ENCODE data around the gene MTHFD1L.
"Not testable (repeated sequence)": the region's sequence is repeated elsewhere in the genome, so short reads cannot be mapped to it uniquely, and the experiment has no call there.

Gene MTHFD1L

DNA sequence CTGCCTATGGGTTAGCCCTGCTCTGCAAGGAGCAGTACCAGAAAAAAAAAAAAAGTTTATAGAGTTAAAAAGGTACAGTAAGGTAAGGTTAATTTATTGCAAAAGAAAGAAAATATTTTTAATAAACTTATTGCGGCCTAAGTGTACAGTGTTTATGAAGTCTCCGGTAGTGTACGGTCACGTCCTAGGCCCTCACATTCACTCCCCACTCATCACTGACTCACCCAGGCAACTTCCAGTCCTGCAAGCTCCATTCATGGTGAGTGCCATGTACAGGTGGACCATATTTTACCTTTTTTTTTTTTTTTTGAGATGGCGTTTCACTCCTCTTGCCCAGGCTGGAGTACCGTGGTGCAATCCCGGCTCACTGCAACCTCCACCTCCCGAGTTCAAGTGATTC is 258.1 kb downstream of the MTHFD1L start:
- not testable (repeated sequence) for DNase-seq (ENCODE audit: low read depth, low spot score)

DNA sequence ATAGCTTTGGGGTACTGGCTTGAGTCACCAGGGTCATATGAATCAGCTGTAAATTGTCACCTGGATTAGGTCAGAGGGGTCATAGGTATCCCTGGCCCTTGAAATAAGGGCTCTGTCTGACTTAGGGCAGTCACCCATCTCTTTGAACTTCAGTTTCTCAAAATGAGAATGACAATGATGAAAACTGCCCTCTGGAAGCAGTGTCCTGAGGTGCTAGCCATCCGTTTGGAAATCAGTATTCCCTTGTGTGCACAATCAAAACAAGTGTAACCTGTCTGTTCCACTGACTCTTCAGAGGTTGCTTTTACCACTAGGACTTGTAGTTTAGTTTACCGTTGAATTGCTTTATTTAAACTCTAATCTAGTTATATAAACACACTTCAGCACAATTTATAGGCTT is 259.7 kb downstream of the MTHFD1L start:
- DNase-seq (ENCODE audit: low read depth, low spot score): not testable (repeated sequence)

DNA sequence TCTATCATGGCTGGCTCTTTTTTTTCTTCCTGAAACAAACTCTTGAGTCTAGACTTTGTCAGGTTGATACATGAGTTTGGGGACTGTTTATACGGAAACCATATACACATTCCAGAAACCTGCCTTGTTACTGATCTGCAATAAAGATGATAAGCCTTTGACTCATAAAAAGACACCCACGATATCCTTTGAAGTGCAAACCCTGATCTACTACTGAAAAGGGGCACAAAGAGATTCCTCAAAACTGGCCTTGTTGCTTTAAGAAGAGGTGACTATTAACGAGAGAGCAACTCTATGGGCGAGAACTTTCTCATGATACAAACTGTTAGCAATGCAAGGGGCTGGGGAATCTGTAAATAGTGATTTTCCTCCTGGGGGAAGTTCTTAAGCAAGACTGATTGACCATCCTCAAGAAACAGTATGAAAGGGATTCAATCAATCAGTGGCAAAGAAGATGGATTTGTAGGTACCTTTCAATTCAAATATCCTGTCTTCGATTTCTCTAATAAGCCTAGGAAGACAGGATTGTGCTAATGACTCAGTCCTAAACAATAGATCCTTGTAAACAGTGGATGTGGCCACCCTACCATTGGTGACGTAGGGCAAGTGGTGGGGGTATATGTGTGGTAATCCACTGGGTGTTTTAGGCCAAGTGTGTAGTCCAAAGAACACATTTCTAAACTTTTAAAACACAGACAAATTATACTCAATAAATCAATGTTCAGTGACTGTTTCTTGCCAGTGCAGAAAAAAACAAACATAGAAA is 260.3 kb downstream of the MTHFD1L start:
- not testable (repeated sequence) for DNase-seq (ENCODE audit: low read depth, low spot score)

DNA sequence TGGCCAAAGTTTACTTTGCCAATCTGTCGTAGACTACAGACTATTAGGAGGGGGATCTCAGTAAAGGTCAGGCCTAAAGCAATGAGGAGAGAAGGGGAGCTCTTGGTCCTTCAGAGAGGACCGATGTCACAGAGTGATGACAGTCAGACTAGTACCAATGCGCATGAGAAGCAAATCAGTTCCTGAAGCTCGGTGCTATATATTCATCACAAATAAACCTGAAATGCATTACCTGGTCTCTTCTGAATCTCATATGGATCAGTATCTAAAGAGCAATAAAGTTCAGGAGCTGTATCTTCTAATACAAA is 260.9 kb downstream of the MTHFD1L start:
- DNase-seq (ENCODE audit: low read depth, low spot score): not testable (repeated sequence)

DNA sequence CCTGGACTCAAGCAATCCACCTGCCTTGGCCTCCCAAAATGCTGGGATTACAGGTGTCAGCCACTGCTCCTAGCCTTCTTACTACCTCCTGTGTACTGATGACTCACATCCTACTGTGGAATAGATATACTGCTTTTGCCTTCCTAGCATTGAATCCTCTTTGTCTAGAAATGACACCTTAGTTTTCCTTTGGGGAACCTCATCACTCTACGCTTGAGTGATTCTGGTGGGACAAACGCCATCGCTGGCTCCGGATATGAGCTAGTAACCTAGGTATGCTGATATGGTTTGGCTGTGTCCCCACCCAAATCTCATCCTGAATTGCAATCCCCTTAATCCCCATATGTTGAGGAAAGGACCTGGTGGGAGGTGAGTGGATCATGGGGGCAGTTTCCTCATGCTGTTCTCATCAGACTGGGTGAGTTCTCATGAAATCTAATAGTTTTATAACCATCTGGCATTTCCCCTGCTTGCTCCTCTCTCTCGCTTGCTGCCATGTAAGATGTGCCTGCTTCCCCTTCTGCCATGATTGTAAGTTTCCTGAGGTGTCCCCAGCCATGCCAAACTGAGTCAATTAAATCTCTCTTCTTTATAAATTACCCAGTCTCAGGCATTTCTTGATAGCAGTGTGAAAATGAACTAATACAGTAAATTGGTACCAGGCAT is 261.8 kb downstream of the MTHFD1L start:
- DNase-seq (ENCODE audit: low read depth, low spot score): not testable (repeated sequence)

DNA sequence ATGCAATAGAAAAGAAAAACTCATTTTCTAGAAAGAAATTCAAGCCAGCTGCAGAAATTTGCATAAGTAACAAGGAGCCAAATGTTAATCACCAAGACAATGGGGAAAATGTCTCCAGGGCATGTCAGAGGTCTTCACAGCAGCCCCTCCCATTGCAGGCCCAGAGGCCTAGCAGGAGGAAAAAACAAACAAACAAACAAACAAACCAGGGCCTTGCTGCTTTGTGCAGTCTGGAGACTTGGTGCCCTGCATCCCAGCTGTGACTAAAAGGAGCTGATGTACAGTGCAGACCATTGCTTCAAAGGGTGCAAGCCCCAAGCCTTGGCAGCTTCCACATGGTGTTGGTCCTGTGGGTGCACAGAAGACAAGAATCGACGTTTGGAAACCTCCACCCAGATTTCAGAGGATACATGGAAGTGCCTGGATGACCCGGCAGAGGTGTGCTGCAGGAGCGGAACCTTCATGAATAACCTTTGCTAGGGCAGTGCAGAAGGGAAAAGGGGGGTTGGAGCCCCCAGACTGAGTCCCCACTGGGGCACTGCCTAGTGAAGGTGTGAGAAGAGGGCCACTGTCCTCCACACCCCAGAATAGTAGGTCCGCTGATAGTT is 263.4 kb downstream of the MTHFD1L start:
- DNase-seq (ENCODE audit: low read depth, low spot score): no peak

DNA sequence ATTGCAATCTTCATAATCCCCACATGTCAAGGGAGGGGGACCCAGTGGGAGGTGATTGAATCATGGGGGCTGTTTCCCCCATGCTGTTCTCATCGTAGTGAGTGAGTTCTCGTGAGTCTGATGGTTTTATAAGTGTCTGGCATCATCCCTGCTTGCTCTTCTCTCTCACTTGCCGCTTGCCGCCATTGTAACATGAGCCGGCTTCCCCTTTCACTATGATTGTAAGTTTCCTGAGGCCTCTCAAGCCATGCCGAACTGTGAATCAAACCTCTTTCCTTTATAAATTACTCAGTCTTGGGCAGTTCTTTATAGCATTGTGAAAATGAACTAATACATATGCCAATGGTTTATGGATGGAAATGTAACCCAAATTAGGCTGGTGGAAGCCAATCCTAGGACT is 264.8 kb downstream of the MTHFD1L start:
- no peak for DNase-seq (ENCODE audit: low read depth, low spot score)

DNA sequence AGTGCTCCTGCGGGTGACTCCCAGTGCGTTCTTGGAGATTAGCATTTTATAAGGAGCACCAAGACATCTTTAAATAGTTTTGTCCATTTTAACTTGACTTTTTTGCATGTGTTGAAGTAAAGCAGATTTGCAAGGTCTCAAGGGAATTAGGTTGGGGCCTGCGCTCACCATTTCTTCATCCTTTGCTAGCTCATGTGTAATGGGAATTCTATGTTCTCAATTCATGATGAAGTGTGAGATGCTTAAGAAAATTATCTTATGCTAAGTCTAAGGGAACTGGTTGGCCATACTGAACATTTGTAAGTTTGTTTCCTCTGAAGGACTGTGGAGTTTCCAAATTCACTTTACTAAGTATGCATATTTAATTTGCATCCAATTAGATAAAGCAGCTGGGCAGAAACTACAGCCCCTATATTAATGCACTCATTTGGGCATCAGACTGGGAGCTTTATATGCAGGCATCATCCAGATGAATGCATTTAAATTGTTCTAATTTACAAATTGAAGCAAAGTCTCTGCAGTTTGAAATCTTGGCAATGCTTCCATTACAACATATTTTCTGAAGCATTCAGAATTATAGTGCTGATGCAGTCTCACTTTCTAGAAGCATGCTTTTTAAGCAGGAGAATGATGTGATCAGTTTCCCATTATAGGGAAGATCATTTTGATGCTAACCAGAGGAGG is 266.0 kb downstream of the MTHFD1L start:
- no peak for DNase-seq (ENCODE audit: low read depth, low spot score)

DNA sequence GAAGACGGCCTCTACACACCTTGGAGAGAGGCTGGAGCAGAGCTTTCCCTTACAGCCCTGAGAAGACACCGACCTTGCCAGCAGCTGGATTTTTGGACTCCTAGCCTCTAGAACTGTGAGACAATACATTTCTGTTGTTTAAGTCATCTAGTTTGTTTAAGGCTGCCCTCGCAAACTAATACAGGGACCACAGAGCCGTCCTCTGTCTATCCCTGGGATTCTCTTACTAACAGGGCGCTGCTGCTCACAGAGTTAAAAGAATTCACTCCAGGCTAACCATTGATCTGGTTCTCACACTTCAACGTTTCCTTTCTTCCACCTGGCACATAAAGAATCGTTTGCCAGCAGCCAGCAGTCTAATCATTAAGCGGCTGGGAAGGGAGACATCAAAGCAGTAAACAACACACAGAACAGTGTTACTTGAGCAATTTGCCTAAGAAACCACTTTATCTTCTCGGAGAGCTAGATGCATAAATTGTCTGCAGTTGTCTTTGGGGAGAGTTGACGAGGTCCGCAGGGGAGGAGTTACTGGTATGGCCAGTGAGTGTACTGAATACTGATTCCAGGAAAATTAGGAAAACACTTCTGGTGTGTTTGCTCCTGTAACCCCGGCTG is 270.7 kb downstream of the MTHFD1L start:
- DNase-seq (ENCODE audit: low read depth, low spot score): no peak

DNA sequence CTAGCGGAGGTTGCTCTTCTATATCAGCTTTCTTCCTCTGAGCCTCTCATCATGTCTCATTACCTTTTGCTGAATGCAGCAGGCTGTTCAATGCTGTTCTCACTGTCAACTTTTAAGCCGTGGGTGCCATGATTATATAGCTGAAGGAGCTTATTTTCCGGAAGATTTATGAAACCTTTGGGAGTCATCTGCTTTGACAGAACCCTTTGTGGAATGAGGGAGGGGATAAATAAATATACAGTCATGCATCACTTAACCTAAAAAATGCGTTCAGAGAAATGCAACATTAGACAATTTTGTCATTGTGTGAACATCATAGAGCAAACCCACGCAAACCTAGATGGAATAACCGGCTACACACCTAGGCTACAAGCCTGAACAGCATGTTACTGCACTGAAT is 272.0 kb downstream of the MTHFD1L start:
- DNase-seq (ENCODE audit: low read depth, low spot score): no peak

DNA sequence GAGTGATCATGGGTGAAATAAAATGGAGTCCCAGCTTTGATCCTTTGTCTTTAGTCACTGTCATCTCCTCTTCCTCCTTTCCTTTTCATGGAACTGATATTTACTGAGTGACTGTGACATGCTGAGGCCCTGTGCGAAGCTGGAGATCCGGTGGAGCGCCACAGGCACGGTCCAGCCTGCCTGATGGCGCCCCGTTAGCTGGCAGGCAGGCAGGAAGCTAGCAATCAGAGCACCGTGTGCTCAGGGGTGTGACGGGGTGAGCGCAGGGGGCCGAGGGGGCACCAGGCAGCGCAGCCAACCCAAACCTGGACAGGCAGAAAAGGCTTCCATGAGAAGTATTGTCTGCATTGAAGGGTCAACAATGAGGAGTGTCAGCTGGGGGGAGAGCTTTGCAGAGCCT is 274.0 kb downstream of the MTHFD1L start:
- no peak for DNase-seq (ENCODE audit: low read depth, low spot score)

DNA sequence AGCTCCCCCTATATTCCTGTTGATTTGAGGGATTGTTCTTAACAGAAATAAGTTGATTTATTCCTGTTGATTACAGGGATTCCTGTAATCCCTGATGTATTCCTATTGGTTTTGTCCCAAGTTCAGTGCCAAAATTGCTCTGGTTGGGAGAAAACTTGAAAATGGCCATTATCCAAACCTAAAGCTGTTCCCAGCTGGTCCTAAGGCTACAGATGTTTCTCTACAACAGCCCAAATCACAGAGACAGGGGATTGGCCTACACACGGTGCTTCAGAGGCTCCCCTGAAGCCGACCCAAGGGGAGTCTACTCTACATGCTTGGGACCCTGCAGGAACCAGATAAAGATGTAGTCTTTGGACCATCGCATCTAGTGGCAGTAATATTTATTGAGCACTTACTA is 275.3 kb downstream of the MTHFD1L start:
- DNase-seq (ENCODE audit: low read depth, low spot score): no peak

DNA sequence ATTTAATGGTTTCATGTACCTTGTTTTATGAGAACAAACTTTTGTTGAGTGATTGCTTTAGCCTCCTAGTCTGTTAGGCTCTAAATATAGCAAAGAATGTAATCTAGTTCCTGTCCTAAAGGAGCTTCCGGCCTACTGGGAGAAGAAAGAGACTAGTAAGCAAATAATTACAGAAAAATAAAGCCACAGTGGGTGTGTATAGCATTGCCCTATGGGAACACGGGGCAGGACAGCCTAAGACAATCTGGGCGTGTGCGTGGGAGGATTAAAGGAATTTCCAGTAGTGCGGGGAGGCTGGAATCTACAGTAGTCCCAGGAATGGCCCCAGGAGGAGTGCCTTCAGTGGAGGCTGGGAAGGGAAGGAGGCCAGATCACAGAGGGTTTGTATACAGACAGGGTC is 276.2 kb downstream of the MTHFD1L start:
- DNase-seq (ENCODE audit: low read depth, low spot score): no peak

DNA sequence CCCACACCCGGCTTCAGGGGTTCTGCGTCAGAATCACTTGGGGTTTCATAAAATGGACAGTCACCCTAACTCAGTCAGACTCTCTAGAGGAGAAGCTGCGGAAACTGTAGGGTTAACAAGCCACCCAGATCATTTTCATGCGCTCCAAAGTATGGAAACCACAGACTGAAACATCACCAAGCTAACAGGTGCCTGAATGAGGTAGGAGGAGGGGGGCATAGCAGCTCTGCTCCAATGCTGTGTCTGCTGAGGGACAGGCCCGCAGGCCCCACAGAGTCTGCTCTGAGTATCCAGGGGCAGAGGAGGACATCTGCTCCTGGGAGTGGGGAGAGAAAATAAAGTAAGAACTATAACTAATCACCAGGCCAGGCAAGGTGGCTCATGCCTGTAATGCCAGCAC is 277.2 kb downstream of the MTHFD1L start:
- no peak for DNase-seq (ENCODE audit: low read depth, low spot score)

DNA sequence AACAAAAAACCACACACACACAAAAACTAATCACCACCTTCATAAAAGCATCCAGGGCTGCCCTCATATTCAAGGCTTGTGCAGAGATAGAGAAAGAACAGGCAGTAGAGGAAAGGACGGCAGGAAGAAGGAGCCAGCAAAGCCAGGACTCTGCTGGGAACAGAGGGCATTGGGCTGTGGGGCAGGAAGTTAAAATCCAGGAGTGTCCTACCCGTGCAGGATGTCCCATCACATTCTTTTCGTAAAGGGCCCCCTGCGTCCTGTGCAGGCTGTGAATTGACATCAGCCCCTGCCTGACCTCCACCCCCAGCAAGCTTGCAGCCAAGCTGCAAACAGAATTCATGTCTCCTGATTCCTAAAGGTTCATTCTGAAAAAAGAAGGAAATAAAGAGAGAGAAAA is 277.8 kb downstream of the MTHFD1L start:
- DNase-seq (ENCODE audit: low read depth, low spot score): no peak

DNA sequence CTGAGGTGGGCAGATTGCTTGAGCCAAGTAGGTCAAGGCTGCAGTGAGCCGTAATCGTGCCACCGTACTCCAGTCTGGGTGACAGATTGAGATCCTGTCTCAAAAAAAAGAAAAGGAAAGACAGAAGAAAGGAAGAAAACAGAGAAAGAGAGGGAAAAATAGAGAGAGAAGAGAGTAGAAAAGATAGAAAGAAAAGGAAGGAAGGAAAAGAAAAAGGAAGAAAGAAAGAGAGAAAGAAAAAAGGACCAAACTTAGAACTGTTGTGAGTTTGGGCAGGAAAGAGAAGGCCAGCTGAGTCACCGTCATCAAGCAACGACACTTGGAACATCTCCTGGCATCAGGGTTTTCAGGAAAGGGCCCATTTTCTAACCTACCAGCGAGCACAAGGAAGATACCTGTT is 278.3 kb downstream of the MTHFD1L start:
- no peak for DNase-seq (ENCODE audit: low read depth, low spot score)

DNA sequence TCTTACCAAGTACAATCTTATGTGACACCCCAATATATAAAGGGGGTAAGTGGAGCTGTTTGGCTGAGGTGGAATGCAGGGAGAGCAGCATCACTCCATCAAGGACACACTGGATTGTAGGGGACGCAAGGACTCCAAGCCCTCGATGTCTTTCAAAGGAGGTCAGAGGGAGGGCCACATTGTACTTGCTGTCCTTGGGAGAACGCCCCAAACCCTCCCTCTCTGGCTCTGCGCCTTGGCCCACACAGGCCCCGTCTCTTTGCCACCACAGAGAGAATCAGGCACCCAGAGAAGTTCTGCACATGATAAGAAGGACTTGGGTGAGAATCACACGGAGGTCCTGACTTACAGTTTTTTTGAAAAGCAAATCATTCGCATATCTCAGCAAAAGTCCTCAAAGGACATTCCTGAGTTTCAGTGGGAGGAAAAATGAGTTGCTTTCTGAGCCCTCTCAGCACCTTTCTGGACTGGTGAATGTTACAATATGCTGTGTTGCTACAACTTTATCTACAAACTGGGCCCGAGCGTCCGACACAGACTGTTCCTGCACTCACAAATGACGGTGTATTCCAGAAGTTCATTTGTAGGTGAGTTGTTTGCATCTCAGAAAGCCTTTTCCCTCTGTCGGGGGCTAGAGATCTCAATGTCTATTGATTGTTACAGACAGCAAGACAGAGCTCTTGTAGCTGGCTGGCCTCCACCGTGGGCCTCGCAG is 281.8 kb downstream of the MTHFD1L start:
- no peak for DNase-seq (ENCODE audit: low read depth, low spot score)

DNA sequence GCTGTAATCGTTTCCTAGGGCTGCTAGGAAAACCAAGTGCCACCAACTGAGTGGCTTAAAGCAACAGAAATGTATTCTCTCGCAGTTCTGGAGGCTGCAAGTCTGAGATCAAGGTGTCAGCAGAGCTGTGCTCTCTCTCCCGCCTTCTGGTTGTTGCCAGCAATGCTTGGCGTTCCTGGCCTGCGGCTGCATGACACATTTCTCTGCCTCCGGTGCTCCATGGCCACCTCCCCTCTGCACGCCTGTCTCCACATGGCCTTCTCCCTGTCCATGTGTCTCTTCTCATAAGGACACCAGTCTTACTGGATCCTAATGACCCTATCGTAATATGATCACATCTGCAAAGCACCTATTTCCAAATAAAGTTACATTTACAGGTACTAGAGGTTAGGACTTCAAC is 282.6 kb downstream of the MTHFD1L start:
- DNase-seq (ENCODE audit: low read depth, low spot score): no peak

DNA sequence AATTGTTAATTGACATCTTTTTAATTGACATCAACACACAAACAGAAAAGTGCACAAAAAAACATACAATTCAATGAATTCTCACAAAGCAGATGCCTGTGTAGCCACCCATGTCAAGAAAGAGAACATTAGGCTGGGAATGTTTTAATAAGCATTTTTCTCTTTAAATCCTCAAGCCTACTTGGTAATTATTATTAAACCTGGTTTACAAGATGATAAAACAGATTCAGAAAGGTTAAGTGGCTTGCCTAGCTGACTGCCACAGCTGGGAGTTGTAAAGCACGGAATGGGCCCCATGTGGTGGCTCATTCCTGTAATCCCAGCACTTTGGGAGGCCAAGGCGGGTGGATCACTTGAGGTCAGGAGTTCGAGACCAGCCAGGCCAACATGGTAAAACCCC is 284.3 kb downstream of the MTHFD1L start:
- DNase-seq (ENCODE audit: low read depth, low spot score): no peak
